Measurements from ENCODE around the gene TMC8.
A peak's percentile ranks its signal among the peaks of the same experiment; 100 is the strongest.
"Not testable (repeated sequence)": the region's sequence is repeated elsewhere in the genome, so short reads cannot be mapped to it uniquely, and the experiment has no call there.

TMC8 gene

DNA sequence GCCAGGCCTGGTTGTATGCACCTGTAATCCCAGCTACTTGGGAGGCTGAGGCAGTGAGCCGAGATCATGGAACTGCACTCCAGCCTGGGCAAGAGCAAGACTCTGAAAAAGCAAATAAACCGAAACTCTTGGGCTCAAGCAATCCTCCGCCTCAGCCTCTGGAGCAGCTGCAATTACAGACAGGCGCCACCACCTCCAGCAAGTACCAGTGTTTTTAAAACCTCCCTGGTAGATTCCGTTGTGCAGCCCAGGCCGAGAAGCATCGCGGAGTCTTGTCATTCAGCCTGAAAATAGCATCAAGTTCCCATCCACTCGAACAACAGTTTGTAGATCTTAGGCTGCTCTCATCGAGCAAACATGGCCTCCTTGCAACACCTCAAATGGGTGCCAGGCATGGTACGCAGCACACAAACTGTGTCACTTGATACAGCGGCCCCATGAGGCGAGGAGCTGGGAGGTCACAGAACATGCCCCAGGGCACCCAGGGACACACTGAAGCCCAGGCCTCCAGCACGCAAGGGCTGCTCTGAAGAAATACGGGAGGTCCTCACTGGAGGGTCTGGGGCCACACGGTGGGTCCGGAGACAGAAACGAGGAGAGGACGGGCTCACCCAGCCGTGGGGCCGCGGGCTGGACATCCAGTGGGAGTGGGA, 20.1 kb upstream of the TMC8 start:
- no peak for DNase-seq (ENCODE audit: low read depth in 2 of 2)

DNA sequence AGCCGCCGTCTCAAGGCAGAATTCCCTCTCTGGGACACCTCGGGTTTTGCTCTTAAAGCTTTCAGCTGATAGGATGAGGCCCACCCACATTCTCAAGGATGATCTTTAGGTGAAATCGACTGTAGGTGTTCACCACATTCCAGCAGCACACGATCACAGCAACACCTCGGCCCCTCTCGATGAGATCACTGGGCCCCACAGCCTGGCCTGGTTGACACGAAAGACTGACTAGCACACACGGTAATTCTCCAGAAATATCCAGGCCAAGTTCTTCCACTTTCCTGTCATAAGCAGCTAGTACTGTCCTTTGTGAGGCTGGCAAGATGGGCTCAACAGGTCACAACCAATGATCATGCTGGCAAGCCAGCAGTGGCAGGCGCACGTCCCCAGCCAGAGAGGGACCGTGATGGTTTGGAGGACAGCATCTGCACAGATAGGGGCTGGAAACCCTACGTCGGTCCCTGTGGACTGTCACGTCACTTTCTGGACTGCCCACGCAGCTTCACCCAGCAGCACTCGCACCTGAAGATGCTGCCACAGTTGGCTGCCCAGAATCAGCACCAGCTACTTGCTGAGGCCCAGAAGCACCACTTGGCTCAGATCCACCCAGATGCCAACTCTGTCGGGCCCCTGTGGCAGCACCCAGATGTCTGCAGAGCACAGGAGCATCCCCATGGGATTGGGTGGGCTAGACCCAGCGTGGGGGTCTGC, 19.4 kb upstream of the TMC8 start:
- no peak for DNase-seq (ENCODE audit: low read depth in 2 of 2)

DNA sequence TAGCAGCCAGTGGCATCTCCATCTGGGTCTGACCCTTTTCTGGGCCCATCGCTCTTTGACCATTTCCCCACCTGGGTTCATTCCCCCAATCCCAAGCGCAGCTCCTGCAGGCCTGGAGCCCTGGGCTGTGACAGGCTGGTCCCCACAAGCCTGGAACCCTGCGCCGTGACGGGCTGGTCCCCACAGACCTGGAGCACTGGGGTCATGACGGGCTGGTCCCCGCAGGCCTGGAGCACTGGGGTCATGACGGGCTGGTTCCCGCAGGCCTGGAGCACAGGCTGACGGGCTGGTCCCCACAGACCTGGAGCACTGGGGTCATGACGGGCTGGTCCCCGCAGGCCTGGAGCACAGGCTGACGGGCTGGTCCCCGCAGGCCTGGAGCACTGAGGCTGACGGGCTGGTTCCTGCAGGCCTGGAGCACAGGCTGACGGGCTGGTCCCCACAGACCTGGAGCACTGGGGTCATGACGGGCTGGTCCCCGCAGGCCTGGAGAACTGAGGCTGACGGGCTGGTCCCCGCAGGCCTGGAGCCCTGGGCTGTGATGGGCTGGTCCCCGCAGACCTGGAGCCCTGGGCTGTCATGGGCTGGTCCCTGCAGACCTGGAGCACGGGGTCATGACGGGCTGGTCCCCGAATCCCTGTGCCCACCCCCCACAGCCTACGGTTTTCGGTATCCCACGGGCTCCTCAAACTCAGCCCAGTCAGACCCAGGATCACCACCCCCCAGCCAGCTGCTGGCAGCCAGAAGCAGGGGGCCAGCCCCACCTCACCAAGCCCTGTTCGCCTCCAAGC, 18.6 kb upstream of the TMC8 start:
- no peak for DNase-seq (ENCODE audit: low read depth in 2 of 2)

DNA sequence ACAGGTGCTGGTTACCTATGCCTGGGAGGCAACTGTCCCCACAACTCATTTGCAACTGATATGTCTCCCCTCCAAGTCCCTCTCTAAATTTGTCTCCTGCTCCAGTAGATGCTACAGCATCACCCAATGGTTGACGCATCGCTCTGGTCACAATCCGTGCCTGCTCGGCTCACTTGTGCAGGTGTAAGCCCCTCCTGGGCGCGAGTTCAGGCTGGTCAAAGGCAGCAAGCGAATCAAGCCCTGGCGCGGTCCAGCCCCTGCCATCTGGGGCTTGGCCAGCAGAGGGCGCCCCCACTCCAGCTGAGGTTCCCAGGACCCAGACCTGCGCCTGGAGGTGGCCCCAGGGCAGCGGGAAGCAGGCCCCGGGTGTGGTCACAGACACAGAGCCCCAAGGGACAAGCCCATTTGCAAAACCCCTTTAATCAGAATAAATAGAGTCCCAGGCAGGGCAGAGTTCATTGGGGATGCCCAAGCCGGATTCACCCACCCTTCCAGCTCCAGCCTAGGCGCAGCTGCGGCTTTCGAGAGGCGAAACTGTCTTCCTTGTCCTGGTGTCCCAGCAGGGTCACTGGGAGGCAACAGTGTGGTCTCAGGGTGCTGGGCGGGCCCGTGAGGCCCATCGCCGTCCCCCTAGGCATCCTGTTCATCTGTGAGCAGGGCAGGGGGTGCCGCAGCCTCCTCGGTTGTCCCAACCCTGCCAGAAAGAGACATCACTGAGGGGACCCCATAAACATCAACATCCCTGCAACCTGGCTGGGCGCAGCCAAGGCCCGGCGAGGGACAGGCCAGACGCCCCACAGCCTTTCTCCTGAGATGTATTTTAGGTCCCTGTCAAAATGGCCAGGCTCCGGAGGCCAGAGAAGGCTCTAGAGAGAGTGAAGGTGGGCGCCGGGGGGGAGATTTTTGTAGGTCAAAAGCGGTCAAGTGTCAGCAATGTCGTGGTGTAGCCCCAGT, 17.8 kb upstream of the TMC8 start:
- DNase-seq (ENCODE audit: low read depth in 2 of 2), result peak in 1 of 2 donors; percentile 69

DNA sequence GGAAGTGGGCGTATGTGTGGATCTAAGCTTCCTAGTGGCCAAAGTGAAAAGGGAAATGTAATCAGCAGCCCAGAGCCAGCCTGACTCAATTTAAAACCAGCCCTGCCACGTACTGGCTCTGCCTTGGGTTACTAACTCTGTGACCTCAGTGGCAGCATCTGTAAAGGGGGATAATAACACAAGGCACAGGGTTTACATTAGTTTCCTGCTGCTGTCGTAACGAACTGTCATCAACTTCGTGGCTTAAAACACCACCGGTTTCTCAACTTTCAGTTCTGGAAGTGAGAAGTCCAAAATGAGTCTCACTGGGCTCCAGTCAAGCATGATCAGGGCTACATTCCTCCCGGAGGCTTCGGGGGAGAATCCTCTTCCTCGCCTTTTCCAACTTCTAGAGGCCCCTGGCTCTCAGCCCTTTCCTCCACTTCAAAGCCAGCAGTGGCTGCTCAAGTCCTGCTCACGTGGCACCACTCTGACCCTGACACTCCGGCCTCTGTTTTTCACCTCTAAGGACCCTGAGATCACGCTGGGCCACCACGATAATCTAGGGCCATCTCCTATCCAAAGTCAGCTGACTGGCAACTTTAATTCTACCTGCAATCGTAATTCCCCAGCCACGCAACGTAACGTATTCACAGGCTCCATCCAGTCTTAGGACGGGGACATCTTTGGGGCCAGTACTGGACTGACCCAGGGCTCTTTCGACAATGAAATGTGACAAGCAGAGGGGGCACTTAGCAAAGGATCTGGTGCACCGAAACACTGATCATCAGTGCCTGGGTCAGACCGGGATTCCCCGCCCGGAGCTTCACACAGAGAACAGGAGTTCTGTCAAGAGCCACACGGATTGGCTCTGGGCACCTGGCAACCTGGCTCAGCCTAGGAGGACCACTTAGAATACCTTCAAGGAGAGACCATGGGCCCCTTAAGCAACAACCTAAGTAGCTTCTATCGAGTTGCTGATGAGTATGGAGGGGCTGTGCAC, 16.5 kb upstream of the TMC8 start:
- DNase-seq (ENCODE audit: low read depth in 2 of 2), result no peak

DNA sequence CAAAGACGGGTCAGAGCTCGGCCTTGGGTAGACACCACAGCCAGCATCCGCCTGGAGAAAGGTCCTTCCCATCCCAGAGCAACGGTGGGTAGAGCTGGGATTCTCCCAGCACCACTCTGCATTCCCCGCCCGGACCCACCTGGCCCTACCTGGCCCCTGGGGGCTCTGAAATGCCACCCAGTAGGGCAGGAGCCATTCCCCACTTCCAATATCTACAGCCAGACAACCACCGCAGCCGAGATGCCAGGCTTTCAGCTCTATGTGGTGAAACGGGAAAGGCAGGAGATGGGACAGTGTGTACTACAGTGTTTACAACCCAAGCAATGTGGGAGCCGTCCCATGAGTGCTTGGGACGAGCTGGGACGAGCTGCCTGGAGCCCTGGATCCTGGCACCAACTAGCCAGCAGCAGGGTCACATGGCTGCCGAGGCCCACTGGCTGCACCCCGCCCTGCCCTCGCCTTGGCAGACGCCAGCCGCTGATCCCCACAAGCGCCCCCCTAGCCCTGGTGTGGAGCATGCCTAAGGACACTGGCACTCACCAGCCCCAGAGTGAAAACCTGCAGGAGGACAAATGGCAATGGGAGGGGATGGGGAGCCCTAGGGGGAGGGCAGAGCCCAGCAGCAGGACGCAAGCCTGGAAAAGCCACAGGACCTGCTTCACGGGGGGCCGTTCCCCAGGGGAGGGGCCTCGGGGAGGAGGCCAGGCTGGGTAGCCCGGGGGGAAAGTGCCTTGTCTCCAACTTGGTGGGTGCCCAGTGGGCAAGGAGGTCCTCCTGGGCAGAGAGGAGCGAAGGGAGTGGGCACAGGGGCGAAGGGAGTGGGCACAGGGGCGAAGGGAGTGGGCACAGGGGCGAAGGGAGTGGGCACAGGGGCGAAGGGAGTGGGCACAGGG, 15.5 kb upstream of the TMC8 start:
- no peak for DNase-seq (ENCODE audit: low read depth in 2 of 2)

DNA sequence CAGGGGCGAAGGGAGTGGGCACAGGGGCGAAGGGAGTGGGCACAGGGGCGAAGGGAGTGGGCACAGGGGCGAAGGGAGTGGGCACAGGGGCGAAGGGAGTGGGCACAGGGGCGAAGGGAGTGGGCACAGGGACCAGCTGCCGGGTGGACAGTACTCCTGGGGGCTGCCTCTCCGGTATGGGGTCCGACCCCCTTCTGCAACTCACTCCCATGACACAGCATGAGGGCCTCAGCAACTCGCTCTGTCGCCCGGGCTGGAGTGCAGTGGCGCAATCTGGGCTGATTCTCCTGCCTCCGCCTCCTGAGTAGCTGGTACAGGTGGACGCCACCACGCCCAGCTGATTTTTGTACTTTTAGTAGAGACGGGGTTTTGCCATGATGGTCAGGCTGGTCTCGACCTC, 14.8 kb upstream of the TMC8 start:
- DNase-seq (ENCODE audit: low read depth in 2 of 2), result not testable (repeated sequence)

DNA sequence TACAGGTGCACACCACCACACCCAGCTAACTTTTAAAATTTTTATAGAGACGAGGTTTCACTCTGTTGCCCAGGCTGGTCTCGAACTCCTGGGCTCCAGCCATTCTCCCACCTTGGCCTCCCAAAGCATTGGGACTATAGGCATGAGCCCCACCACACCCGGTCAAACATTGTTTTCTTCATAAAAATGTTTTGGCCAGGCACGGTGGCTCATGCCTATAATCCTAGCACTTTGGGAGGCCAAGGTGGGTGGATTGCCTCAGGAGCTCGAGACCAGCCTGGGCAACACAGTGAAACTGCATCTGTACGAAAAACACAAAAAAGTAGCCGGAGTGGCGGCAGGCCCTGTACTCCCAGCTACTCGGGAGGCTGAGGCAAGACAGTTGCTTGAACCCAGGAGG, 14.2 kb upstream of the TMC8 start:
- no peak for DNase-seq (ENCODE audit: low read depth in 2 of 2)

DNA sequence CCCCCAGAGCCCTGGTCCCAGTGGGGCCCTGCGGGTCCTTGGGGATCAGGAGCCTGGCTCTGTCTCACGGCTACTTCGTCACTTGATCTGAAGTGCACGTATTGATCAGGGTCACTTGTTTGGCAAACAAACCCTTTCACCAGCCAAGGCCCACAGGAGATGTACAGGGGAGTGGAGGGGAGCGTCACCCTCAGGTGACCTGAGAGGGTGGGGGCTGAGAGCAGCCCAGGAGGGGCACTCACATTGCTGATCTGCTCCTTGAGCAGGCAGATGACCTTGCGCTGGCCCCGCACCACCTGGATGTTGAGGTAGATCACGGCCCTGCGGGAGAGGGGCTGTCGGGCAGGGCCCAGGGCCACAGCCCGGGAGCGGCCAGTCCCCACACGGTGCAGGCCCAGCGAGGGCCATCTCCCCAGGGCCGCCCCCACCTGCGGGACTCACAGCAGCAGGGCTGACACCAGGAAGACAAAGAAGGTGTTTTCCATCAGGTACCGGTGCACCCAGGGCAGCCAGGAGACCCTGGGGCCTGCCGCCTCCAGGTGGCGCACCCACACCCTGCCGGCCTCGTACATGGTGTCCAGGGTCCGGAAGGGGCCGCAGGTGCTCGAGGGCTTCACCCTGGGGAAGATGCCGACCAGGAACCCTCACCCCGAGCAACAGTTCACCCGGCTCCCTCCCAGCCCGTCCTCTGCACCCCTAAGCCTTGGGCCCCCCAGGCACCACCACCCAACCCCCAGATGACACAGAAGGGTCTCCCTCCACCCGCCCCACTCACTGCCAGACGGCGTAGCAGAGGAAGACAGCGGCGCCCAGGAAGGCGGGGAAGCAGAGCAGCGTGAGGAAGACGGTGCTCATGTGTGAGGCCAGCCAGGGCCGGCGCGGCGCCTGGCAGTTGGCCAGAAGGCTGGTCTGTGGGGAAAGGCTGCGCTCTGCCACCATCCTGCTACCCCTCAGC, 13.3 kb upstream of the TMC8 start:
- DNase-seq (ENCODE audit: low read depth in 2 of 2), result no peak

DNA sequence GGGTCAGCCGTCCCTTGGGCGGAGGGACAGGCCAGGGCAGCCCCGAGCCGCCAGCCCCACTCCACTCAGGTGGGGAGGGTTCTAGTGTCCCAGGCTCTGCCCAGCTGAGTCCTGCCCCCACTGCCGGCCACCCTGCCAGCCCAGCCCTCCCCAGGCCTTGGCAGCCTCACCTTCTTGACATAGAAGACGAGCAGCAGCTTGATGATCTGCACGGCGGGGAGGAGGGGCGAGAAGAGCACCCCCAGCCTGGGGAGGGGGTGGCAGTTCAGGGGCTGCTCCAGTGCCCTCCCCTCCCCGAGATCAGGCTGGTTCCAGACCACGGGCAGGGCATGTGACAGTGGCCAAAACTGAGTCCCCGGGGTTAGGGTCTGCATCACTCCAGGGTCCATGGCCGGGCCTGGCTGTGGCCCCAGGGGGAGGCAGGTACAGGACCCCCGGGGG, 11.8 kb upstream of the TMC8 start:
- DNase-seq (ENCODE audit: low read depth in 2 of 2), result no peak

DNA sequence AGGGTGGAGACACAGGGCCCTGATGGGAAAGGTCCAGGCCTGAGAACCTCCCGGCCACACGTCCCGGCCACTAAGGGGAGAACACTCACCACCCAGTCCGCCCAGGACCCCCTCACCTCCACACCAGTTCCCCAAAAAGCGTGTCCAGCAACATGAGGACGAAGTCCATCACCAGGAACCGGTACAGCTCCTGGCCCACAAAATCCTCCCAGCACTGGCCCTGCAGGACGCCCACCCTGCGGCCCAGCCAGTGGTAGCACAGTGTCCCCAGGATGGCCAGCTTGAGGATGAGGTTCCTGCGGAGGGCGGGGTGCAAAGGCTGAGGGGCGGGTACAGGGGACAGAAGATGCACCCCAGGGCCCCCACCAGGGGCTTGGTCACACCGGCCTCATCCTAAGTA, 10.0 kb upstream of the TMC8 start:
- DNase-seq (ENCODE audit: low read depth in 2 of 2), result no peak

DNA sequence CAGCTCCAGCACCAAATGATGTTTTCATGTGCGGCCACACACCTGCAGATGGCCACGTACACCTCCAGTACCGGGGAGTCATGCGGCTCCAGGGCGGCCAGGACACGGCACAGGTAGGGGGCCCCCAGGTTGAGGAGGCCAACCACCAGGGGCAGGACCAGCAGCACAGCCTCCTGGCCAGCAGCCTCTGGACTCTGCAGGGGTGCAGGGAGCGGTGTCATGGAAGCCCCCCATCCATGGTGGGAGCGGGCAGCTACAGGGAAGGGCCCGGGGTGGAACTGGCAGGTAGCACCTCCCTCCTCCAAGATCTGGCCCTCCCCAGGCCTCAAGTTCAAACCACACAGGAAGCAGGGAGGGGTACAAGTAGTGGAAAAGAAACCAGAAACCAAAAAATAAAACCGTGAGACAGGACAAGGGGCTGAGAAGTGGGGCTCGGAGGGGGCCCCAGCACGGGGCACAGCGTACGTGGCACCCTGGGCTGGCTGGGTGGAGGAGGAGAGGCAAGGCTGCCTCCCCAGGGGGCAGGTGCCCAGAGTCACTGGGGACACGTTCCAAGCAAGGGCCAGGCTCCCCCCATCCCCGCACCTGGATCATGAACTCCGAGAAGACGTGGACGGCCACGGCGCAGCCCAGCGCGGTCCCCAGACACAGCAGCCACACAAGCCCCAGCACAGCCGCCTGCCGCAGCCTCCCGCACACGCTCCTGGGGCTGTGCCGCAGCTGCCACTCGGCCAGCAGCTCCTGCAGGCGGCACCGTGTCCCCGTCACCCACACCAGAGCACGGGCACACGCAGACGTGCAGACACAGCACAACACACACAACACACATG, 9.4 kb upstream of the TMC8 start:
- DNase-seq (ENCODE audit: low read depth in 2 of 2), result no peak

DNA sequence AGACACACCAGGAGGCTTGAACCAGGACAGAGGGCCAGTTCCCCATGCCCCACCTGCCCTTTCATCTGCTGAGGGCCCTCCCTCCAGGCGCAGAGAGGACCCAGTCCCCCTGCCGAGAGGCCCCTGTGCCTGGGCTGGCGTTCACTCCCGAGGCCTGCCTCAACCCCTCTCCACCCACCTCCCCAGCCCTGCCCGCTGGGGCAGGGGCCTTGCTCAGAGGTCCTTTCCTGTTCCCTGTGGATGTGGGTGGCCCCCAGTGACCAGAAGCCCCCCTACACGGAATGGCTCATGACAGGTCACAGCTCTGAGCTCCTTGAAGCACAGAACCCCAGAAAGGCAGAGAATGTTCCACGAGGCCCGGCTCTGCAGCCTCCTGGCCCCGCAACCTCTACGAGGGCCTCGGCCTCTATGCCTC, 8.8 kb upstream of the TMC8 start:
- DNase-seq (ENCODE audit: low read depth in 2 of 2), result no peak

DNA sequence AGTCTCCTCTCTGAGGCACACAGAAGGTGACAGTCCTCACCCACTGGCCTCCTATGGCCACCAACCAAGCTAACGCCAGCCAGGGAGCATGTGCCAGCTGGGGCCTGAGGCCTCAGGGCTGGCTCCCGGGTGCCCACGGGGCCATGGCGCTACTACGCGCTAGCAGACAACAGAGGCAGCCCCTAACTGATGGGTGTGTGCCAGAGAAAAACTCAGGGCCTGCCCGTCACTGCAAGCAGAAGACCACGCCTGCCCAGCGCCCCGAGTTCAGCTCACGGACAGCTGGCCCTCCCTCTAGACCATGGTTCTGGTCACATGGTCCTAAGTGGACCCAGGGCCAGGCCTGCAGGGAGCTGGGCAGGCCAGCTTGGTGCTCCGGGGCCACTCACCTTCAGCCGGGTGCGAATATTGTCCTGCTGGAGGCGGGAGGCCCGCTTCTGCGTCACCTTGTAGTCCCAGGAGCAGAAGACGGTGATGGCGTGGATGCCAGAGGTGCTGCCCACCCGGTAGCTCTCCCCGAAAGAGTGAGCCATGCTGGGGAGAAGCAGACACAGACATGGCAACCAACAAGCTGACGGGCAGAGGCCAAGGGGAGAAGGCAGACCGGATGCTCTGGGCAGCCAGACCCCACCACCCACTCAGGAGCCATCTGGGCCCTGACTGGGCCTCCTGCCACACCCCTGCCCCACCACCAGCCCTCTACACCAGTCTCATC, 8.2 kb upstream of the TMC8 start:
- no peak for DNase-seq (ENCODE audit: low read depth in 2 of 2)

DNA sequence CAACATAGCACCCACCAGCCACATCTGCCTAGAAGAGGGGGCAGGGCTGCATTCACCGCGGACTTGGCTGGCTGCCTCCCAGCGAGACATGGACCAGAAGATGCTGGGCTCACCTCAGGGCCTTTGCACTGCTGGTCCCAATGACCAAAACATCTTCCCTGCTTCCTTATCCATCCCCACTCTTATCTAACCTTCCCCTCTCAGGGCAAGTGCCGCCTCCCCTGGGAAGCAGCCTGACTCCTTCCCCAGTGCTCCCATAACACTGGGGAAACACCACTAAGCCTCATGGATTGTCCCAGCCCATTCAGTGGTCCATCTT, 7.7 kb upstream of the TMC8 start:
- no peak for DNase-seq (ENCODE audit: low read depth in 2 of 2)

DNA sequence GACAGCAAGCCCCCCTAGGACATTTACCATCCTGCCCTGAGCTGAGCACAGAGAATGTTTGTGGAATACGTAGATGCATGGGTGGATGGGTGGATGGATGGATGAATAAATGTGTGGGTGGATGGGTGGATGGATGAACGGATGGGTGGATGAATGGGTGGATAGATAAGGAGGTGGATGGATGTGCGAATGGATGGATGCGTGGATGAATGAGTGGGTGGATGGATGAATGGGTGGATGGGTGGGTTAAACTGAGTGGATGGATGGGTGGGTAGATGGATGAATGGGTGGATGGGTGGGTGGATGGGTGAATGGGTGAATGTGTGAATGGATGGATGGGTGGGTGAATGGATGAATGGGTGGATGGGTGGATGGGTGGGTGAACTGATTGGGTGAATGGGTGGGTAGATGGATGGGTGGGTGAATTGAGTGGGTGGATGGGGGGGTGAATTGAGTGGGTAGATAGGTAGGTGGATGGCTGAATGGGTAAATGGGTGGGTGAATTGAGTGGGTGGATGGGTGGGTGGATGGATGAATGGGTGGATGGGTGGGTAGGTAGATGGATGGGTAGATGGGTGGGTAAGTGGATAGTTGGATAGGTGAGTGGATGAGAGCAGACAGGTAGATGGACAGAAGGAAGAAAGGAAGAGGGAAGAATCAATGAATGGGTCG, 7.2 kb upstream of the TMC8 start:
- no peak for DNase-seq (ENCODE audit: low read depth in 2 of 2)
